Renal cortical epithelial cell (primary cell): Measurements from ENCODE around the gene ARHGAP25. TPM values are rescaled to one million over a fixed set of nuclear protein-coding genes. Genes with fewer than 3 reads are reported as not detected.
A peak's percentile ranks its signal among the peaks of the same experiment; 100 is the strongest.
"Not testable (repeated sequence)": the region's sequence is repeated elsewhere in the genome, so short reads cannot be mapped to it uniquely, and the experiment has no call there.

Experiments used
- DNase-seq: peaks from one replicate; pipeline ENCODE4 v3.0.0-alpha.2; 2011; ENCODE audit warnings: low read depth
- total RNA-seq: library from RNA; depleted of rRNA; stranded (reverse); fragments of >200 nt; gene quantifications from 2 replicates; pipeline ENCODE4 v1.2.3, GENCODE V29; 2014

The ARHGAP25 gene
- total RNA-seq, 1 donor from 2014 or later = 1.2 TPM

DNA sequence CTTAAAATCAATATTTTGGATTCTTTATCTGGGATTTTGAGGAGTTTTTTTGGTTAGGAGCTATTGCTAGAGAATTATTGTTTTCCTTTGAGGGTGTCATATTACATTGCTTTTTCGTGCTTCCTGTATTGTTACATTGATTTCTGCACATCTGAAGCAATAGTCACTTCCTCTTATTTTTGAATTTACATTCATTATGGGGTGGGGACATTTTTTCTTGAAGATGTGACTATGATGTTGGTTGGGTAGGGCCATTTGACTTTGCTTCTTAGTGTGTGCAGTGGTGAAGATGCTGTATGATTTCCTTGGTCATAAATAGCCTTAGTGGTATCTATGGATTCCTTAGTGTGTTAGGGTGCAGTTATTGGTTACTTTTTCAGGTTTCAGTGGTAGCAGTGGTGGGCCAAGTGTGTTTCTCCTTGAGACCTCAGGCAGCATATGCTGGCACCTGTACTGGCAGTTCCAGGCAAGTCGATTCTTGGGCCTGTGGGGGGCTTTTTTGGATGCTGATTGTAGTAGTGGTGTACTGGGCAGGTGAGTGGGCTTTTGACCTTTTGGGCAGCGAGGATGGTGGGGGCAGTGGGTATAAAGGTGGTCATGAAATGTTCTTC is 61.8 kb downstream of the ARHGAP25 start:
- no peak for DNase-seq

- DNase-seq = no peak
Observed at GRCh38 chr2:68798569-68798968, 64.0 kb downstream of the ARHGAP25 start.

DNA sequence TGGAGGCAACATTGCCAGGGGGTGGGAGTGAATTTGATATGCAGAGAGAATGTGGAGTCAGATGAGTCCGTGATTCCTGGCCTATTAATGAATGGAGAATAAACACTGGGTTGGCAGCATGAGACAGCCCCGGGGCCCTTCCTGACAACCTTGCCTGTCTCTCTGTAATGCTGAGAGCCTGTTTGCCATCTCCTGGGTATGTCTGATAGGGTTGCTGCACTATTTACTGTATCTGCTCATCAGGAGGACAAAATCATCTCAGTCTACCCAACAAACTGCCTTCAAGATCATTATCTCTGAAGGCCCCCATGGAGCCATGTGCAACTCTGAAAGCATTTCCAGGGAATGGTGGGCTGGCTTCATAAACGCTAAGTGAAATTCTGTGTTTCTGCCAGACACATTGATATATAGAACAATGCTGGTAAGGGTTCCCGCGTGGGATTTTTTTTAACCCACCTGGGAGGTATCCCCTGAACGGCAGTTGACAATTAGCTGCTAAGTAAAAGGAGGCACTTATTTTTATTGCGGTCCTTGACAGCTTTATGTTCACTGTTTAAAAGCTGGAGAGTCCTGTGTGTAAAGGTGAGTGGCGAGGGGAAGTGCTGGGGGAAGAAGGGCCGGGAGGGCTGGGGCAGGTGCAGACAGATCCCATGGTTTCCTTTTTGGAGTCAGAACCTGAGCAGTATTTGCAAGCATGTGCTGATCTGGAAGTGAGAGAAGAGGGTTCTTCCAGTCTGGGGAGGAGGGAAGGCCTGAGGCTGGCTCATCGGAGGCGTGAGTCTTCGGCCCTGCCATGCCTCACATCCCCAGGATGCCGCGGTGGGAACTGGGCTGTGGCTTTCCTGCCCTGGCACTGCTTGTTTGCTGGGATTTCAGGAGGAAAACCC is 64.8 kb downstream of the ARHGAP25 start:
- DNase-seq = no peak

DNA sequence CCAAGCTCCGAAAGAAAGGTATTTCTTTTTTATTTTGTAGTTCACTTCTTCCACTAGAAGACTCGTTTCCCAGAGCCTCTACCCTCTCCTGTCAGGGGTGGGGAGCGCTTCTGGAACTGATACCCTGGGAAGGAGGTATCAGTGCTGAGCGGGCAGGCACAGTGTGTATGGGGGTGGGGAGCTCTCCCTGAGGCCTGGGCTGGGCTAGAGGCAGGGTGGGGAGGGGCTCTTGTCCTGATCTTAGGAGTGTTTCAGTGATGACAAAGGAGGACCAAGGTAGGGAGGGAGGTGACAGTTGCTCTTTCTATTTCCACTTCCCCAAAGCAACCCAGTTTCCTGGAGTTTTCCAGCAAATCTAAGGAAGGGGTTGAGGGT is 65.4 kb downstream of the ARHGAP25 start:
- no peak for DNase-seq

DNA sequence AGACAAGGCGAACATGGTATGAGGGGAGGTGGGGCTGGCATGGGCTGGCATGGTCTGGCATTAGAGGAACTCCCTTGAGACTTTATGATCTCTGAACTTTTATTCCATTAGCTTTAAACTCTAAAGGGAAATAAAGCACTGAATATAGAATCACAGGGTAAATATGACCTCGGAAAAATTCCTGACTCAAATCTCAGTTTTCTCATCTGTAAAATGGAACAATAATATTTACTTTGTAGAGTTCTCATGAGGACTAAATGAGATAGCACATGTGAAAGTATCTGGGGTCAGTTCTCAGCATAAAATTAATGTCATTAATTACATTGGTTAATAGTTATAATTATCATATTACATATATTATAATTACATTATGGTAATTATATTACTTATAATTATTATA is 65.9 kb downstream of the ARHGAP25 start:
- no peak for DNase-seq

GRCh38 chr2:68802161-68802560 is 67.5 kb downstream of the ARHGAP25 start:
- DNase-seq = not testable (repeated sequence)

DNA sequence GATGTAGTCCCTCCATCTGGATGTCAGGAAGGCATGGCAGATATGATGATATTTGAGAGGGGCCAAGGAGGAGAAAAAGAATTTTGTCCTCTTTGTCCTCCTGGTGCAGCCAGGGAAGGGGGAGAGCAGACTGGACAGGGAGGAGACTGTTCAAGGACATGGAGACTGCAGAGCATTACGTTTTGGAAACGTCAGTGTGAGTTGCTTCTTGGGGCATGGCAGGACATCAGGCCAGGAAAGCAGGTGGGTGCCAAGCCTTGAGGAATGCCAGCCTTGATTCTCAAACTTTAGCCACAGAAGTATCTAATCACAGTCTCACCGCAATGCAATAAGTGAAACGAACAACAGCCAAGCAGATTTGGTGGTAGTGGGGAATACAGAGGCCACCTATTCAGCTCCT is 70.4 kb downstream of the ARHGAP25 start:
- DNase-seq = no peak

DNA sequence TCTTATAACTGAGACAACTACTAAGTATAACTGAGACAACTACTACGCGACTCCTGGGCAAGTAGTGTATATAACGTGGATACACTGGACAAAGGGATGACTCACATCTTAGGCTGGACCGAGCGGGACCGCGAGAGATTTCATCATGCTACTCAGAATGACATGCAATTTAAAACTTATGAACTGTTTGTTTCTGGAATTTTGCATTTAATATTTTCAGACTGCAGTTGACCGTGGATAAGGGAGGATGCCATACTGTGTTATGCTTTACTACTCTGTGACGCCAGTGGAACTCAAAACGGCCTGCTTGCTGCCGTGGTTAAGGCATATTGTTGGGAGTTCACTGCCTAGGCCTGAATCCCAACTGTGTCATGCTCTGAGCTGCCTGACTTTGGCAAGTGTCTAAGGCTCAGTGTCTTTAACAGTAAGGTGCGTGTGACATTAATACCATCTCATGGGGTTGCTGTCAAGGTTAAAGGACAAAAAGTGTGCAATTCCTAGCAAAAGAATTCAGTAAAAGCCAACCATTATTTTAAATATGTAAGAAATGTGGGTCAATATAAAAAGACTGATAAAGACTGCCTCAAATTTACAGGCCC is 72.0 kb downstream of the ARHGAP25 start:
- DNase-seq = no peak

DNA sequence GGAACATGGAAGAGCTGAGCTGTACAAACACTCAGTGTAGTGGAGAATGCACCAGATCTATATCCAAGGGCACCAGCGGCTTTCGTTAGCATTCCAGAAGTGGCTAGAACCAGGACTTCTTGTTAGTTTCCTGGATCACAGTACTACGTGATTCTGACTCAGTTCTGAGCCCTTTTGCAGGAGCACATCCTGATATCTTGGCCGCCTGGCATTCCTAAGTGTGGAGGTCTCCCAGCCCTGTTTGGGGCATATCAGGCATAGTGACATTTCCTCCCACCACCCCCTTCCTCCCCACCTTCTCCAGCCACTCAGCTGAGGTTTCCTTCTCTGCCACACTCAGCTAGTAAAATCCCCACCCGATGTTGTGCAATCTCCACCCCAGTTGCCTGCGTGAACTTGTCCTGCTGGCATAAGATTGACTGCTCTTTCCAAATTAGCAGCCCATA is 73.2 kb downstream of the ARHGAP25 start:
- DNase-seq = peak; percentile 29

GRCh38 chr2:68809324-68810240 is 75.0 kb downstream of the ARHGAP25 start:
- DNase-seq = no peak

DNA sequence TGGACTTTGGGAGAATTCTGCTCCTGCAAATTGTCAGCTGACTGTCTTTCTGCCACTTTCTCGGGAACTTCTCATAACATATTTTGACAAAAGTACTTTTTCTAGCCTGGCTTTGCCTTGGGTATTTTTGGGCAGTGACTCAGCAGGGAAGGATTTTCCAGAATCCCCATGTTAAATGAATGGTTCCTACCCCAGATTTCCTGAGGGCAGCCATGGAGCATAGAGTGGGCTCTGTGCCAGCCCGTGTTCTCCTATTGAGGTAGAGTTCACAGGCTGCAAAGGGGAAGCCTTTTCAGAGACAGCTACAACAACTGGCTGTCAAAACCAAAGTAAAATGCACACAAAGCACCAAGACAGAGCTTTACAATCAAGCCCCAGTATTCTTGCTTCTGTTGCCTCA is 76.8 kb downstream of the ARHGAP25 start:
- no peak for DNase-seq

DNA sequence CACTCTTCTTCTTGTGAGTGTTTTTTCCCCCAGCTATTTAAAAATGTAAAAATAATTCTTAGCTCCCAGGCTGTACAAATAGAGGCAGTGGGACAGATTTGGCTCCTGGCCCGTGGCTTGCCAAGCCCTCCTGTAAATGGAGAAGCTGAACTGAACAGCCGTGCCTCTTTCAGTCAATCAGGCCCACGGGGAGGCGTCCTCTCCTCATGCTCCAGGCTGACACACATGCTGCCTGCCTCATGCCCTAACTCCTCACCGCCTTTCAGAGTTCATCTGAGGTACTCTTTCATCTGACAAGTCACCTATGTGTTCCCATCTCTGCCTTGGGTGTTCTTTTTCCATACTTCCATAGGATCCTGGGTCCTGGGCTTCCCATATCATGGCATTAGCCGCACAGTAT is 77.6 kb downstream of the ARHGAP25 start:
- DNase-seq = no peak

GRCh38 chr2:68813596-68813995 is 79.0 kb downstream of the ARHGAP25 start:
- DNase-seq = no peak

- DNase-seq = no peak
Observed at GRCh38 chr2:68817306-68817705, 82.7 kb downstream of the ARHGAP25 start.

- DNase-seq = no peak
Observed at GRCh38 chr2:68819556-68819955, 84.9 kb downstream of the ARHGAP25 start.

GRCh38 chr2:68822207-68822872 is 87.7 kb downstream of the ARHGAP25 start:
- DNase-seq = no peak

- peak; percentile 67 for DNase-seq
Observed at GRCh38 chr2:68824831-68825230, 90.2 kb downstream of the ARHGAP25 start.

DNA sequence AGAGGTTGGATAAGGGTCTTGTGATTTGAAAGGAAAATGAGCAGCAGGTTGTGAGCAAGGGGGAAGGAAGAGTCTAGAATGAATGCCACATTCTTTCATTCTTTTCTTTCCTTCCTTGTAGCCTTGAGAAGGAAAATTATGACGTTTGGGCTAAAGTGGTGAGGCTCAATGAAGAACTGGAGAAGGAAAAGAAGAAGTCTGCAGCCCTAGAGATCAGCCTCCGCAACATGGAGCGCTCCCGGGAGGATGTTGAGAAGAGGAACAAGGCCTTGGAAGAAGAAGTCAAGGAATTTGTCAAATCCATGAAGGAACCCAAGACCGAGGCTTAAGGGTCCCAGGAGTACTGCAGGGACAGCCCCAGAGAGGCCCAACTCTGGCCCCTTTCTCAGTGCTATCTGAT is 91.3 kb downstream of the ARHGAP25 start:
- no peak for DNase-seq

DNA sequence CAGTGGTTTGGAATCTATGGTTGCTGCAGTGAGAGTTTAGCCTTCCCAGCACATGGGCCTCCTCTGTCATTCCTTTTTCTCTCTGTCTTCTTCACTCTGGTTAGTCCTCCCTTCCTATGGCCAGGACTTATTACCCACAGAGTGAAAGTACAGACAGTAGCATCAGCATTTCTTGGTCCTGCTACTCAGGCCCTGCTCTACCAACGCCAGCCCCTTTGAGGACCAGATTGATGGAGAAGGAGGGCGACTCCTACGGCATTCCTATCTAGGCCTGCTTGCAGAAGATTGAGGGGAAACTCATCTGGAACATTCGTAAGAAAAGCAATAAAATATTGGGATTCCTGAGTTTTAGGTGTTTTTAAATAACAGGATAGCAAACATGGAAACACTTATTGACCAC is 93.1 kb downstream of the ARHGAP25 start:
- DNase-seq = no peak

GRCh38 chr2:68828887-68829708 is 94.5 kb downstream of the ARHGAP25 start:
- DNase-seq = peak; percentile 96
